ENCODE measurements around the gene NPIPB8. TPM values are rescaled to one million over a fixed set of nuclear protein-coding genes. Genes with fewer than 3 reads are reported as not detected.
"Not testable (repeated sequence)": the region's sequence is repeated elsewhere in the genome, so short reads cannot be mapped to it uniquely, and the experiment has no call there.

Gene NPIPB8
- total and polyA plus RNA-seq, 9 of the 15 experiments (the other 6 are each of a cell fraction or from before 2014, with no cell fraction given) = 0.16 TPM; not detected in 8

DNA sequence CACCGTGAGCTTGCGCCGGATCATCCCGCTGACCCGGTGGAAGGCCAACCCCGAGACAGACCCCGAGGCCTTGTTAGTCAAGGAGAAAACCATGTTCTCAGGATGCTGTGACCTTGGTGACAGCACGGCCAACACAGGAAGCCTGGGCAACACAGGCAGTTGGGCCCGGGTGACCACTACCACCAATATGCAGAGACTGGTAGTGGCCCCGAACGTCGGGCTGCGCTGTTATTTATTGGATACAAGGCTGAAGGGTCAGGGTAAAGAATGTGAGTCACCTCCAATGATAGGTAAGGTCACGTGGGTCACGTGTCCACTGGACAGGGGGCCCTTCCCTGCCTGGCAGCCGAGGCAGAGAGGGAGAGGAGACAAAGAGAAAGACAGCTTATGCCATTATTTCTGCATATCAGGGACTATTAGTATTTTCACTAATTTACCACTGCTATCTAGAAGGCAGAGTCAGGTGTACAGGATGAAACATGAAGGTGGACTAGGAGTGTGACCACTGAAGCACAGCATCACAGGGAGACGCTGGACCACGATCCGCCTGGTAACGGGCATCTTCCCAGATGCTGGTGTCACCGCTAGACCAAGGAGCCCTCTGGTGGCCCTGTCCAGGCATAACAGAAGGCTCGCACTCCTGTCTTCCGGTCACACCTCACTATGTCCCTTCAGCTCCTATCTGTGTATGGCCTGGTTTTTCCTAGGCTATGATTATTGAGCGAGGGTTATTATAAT is 22.2 kb upstream of the NPIPB8 start:
- H3K9me1 ChIP-seq (ENCODE audit: control insufficient read depth, insufficient read depth, low read length); H3K9me3 ChIP-seq (replicated peaks; ENCODE audit: control insufficient read depth, insufficient read depth, low read depth, low read length); H3K79me2 ChIP-seq (ENCODE audit: control insufficient read depth, insufficient read depth, low read length); BruUV-seq (replicated peaks); H3K27ac ChIP-seq (ENCODE audit: extremely low read depth, low read depth, low read length); H2AFZ ChIP-seq (ENCODE audit: low read depth, low read length); H3K27me3 ChIP-seq (ENCODE audit: control insufficient read depth in 2 of 2, insufficient read depth in 2 of 2, low read length in 2 of 2); H3K4me1 ChIP-seq (replicated peaks in 1 of 2; ENCODE audit: control insufficient read depth in 2 of 2, insufficient read depth in 2 of 2, low read length in 2 of 2); H3K36me3 ChIP-seq (ENCODE audit: control insufficient read depth, insufficient read depth, low read length); H3K4me3 ChIP-seq; H3K9ac ChIP-seq (ENCODE audit: insufficient read depth in 1 of 2, low read depth in 2 of 2, low read length in 2 of 2); POLR2A ChIA-PET; H3K4me2 ChIP-seq (ENCODE audit: insufficient read depth, low read length); H4K20me1 ChIP-seq (replicated peaks; ENCODE audit: control insufficient read depth, insufficient read depth, low read length); intact Hi-C loops (cut with micrococcal nuclease); TF ChIP-seq ATF1 (CRISPR knock-in tag; IDR thresholded peaks at IDR 0.05): not testable (repeated sequence)
- CTCF ChIA-PET (ENCODE audit: low intra/inter-chr PET ratio) = interaction anchor here (0.6 to 1.4 kb wide), 3 partner anchors 293 to 338 kb away, joined by 4 to 5 read pairs (median 4); no protein-coding TSS in a partner anchor
- ATAC-seq (peak; percentile 75), FAIRE-seq (peak; percentile 78), DNase-seq (ENCODE audit: extremely low read depth in 1 of 4, low spot score in 3 of 4) (peak in 1 of 4 experiments; percentile 67)
- in situ Hi-C loops (cut with MboI) = loop anchor here (25.0 kb wide), 4 partner anchors 97 to 1597 kb away; partner anchors contain the start of genes EIF3C and EIF3CL
- 24% methylated on average over 15 of the region's 24 CpGs for WGBS (ENCODE audit: insufficient coverage, low coverage, missing lambda C conversion rate)
- TF ChIP-seq RB1 (IDR thresholded peaks at IDR 0.05; ENCODE audit: low read depth) = peak; percentile 60; the same call in 1 of the 2 replicates
- peak; percentile 43; the same call in 1 of the 2 replicates for TF ChIP-seq ELF1 (tag; IDR thresholded peaks at IDR 0.05)
- peak; percentile 18; the same call in 1 of the 2 replicates for TF ChIP-seq ATF1 (tag; IDR thresholded peaks at IDR 0.05)
- peak; percentile 89 for TF ChIP-seq CTBP1 (IDR thresholded peaks at IDR 0.05; ENCODE audit: borderline replicate concordance)
- TF ChIP-seq, protein P1, sequence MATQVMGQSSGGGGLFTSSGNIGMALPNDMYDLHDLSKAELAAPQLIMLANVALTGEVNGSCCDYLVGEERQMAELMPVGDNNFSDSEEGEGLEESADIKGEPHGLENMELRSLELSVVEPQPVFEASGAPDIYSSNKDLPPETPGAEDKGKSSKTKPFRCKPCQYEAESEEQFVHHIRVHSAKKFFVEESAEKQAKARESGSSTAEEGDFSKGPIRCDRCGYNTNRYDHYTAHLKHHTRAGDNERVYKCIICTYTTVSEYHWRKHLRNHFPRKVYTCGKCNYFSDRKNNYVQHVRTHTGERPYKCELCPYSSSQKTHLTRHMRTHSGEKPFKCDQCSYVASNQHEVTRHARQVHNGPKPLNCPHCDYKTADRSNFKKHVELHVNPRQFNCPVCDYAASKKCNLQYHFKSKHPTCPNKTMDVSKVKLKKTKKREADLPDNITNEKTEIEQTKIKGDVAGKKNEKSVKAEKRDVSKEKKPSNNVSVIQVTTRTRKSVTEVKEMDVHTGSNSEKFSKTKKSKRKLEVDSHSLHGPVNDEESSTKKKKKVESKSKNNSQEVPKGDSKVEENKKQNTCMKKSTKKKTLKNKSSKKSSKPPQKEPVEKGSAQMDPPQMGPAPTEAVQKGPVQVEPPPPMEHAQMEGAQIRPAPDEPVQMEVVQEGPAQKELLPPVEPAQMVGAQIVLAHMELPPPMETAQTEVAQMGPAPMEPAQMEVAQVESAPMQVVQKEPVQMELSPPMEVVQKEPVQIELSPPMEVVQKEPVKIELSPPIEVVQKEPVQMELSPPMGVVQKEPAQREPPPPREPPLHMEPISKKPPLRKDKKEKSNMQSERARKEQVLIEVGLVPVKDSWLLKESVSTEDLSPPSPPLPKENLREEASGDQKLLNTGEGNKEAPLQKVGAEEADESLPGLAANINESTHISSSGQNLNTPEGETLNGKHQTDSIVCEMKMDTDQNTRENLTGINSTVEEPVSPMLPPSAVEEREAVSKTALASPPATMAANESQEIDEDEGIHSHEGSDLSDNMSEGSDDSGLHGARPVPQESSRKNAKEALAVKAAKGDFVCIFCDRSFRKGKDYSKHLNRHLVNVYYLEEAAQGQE (IDR thresholded peaks at IDR 0.05; ENCODE audit: borderline replicate concordance) = peak; percentile 74
- TF ChIP-seq, protein P1 (CRISPR knock-in tag; IDR thresholded peaks at IDR 0.05; ENCODE audit: low read depth) = not testable (repeated sequence)
- TF ChIP-seq HDAC3 (IDR thresholded peaks at IDR 0.05; ENCODE audit: borderline replicate concordance, partially characterized antibody) = peak; percentile 40
- TF ChIP-seq RAD21 (CRISPR knock-in tag; conservative IDR thresholded peaks at IDR 0.05 in 1 of 2, IDR thresholded peaks at IDR 0.05 in 1 of 2) = peak; percentile 71 to 90
- TF ChIP-seq KDM1A (IDR thresholded peaks at IDR 0.05) = peak; percentile 22 to 52; a peak in 2 of 4 replicates
- TF ChIP-seq SMC3 (conservative IDR thresholded peaks at IDR 0.05; ENCODE audit: insufficient read depth, low read depth, low read length) = peak; percentile 58; the same call in 1 of the 2 replicates
- TF ChIP-seq, protein P2, sequence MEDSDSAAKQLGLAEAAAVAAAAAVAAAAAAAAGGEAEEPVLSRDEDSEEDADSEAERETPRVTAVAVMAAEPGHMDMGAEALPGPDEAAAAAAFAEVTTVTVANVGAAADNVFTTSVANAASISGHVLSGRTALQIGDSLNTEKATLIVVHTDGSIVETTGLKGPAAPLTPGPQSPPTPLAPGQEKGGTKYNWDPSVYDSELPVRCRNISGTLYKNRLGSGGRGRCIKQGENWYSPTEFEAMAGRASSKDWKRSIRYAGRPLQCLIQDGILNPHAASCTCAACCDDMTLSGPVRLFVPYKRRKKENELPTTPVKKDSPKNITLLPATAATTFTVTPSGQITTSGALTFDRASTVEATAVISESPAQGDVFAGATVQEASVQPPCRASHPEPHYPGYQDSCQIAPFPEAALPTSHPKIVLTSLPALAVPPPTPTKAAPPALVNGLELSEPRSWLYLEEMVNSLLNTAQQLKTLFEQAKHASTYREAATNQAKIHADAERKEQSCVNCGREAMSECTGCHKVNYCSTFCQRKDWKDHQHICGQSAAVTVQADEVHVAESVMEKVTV (CRISPR knock-in tag; IDR thresholded peaks at IDR 0.05) = peak; percentile 56; the same call in 1 of the 2 replicates

Data from K562 (cell line).